ENCODE results near the gene GALNTL6.

- TF ChIP-seq POLR2AphosphoS5 (IDR thresholded peaks at IDR 0.05; ENCODE audit: low read depth, low read length) (no peak), TAF1 (IDR thresholded peaks at IDR 0.05; ENCODE audit: low read depth, low read length) (no peak), POLR2A (IDR thresholded peaks at IDR 0.05; ENCODE audit: low read depth, low read length) (no peak)
Observed at GRCh38 chr4:172707622-172708021, 894.4 kb downstream of the GALNTL6 start.
